K562 (cell line): ENCODE data around the gene CPNE6. TPM values are rescaled to one million over a fixed set of nuclear protein-coding genes. Genes with fewer than 3 reads are reported as not detected.

Experiments
- ATAC-seq: fragments of 200-7000 bp; cut with Tn5 transposase; 3 replicates; pipeline ENCODE4 v1.9.1; 2020; ENCODE audit warnings: moderate library complexity
- BruUV-seq: library from RNA; stranded (reverse); fragments of 400-500 nt; replicated peaks from 2 replicates; lab custom pipeline; 2021; lab: Mats Ljungman, UMichigan
- CTCF ChIA-PET: fragments of 300-600 bp; formaldehyde crosslinking; extraction: SDS; loops from one replicate; lab custom pipeline; 2021; ENCODE audit warnings: low intra/inter-chr PET ratio; lab: Yijun Ruan, JAX
- POLR2A ChIA-PET: fragments of 300-600, 350-650 bp; sonication (Branson Sonifier 250); formaldehyde crosslinking; extraction: SDS; loops from one replicate; lab custom pipeline; 2021; ENCODE audit warnings: antibody characterized with exemption, inconsistent platforms; lab: Yijun Ruan, JAX
- DNase-seq, 4 experiments: peaks; one replicate each; pipeline versions ENCODE4 v3.0.0 to v3.0.0-alpha.2; 2011 to 2018; ENCODE audit warnings: low spot score in 3 of 4, mixed read lengths in 3 of 4; ENCODE audit errors: extremely low read depth in 1 of 4
- FAIRE-seq: peaks from 2 replicates; lab custom pipeline; 2011; peaks lifted over from hg19 to GRCh38; lab: Jason Lieb, UNC
- H2AFZ ChIP-seq: 2 replicates; pipeline ENCODE4 v1.6.0; 2011; ENCODE audit warnings: low read depth, low read length, control low read depth, inconsistent platforms
- H3K27ac ChIP-seq: fragments of 200-600 bp; 3 replicates; pipeline ENCODE4 v1.8.0; 2011; ENCODE audit warnings: low read depth, mild to moderate bottlenecking, control low read depth, inconsistent platforms, low read length, moderate library complexity, mixed read lengths; ENCODE audit errors: extremely low read depth
- H3K27me3 ChIP-seq, 2 experiments: fragments of 300-600 bp in 1 of 2; 2 replicates in 1 of 2; 3 replicates in 1 of 2; pipeline versions ENCODE4 v1.6.0 to v1.8.0; 2011; ENCODE audit warnings: inconsistent platforms in 2 of 2, low read length in 2 of 2, mild to moderate bottlenecking in 1 of 2, mixed read lengths in 1 of 2, moderate library complexity in 1 of 2; ENCODE audit not compliant: control insufficient read depth in 2 of 2, insufficient read depth in 2 of 2
- H3K36me3 ChIP-seq: fragments of 300-600 bp; 3 replicates; pipeline ENCODE4 v1.8.0; 2011; ENCODE audit warnings: mild to moderate bottlenecking, low read length, inconsistent platforms; ENCODE audit not compliant: control insufficient read depth, insufficient read depth
- H3K4me1 ChIP-seq, 2 experiments: fragments of 200-600 bp in 1 of 2; replicated peaks in 1 of 2; 2 replicates in 1 of 2; 3 replicates in 1 of 2; pipeline versions ENCODE4 v1.5.1 to v1.8.0; 2011; ENCODE audit warnings: inconsistent platforms in 2 of 2, low read length in 2 of 2, mild to moderate bottlenecking in 1 of 2, mixed read lengths in 1 of 2, moderate library complexity in 1 of 2; ENCODE audit not compliant: control insufficient read depth in 2 of 2, insufficient read depth in 2 of 2
- H3K4me2 ChIP-seq: 2 replicates; pipeline ENCODE4 v1.6.1; 2011; ENCODE audit warnings: low read length, control low read depth, inconsistent platforms, mixed read lengths; ENCODE audit not compliant: insufficient read depth
- H3K4me3 ChIP-seq: fragments of 200-600 bp; sonication (generic), shearing (Covaris generic); 2 replicates; pipeline ENCODE4 v1.5.1; 2016; ENCODE audit warnings: control low read depth, inconsistent platforms
- H3K79me2 ChIP-seq: fragments of 200-600 bp; 3 replicates; pipeline ENCODE4 v1.8.0; 2011; ENCODE audit warnings: low read length, inconsistent platforms; ENCODE audit not compliant: control insufficient read depth, insufficient read depth
- H3K9ac ChIP-seq, 2 experiments: 2 replicates each; pipeline versions ENCODE4 v1.6.0 to v1.6.1; 2011; ENCODE audit warnings: low read depth in 2 of 2, low read length in 2 of 2, control low read depth in 1 of 2, inconsistent platforms in 1 of 2, mild to moderate bottlenecking in 1 of 2, mixed read lengths in 1 of 2; ENCODE audit not compliant: insufficient read depth in 1 of 2
- H3K9me1 ChIP-seq: one replicate; pipeline ENCODE4 v1.6.0; 2011; ENCODE audit warnings: inconsistent platforms, mild to moderate bottlenecking, low read length, moderate library complexity; ENCODE audit not compliant: control insufficient read depth, insufficient read depth
- H3K9me3 ChIP-seq: replicated peaks from 2 replicates; pipeline ENCODE4 v1.5.1; 2011; ENCODE audit warnings: low read depth, low read length, inconsistent platforms; ENCODE audit not compliant: control insufficient read depth, insufficient read depth
- H4K20me1 ChIP-seq: replicated peaks from 2 replicates; pipeline ENCODE4 v1.6.1; 2011; ENCODE audit warnings: low read length, inconsistent platforms, mixed read lengths; ENCODE audit not compliant: control insufficient read depth, insufficient read depth
- CREB5 ChIP-seq: fragments of 250-450 bp; sonication (Bioruptor Pico); IDR thresholded peaks from 2 replicates; pipeline ENCODE4 v1.5.0; 2020; ENCODE audit warnings: mild to moderate bottlenecking
- PHF21A ChIP-seq: fragments of 450-650 bp; IDR thresholded peaks from 2 replicates; pipeline ENCODE4 v1.6.1; 2017; ENCODE audit warnings: low read depth, borderline replicate concordance
- WGBS: fragments of 100-300 bp; shearing (Covaris generic); methylation state at CpG from one replicate; pipeline ENCODE4 v1.1.6; 2016; ENCODE audit warnings: low coverage, mixed read lengths; ENCODE audit not compliant: insufficient coverage; ENCODE audit errors: missing lambda C conversion rate; 5-methylcytosine and 5-hydroxymethylcytosine counted together
- in situ Hi-C: fragments of 300-500 bp; cut with MboI; formaldehyde crosslinking; loops from 4 replicates; pipeline ENCODE4 v1.15.0; 2018; ENCODE audit warnings: inconsistent platforms, mixed read lengths
- intact Hi-C: fragments of 100-400 bp; cut with micrococcal nuclease; formaldehyde crosslinking; loops from 2 replicates; pipeline ENCODE4 v1.14.2; 2022
- polyA plus RNA-seq, 8 experiments: library from polyadenylated mRNA; depleted of rRNA in 4 of 8; stranded (reverse) in 5 of 8; unstranded in 3 of 8; fragments of >200 nt; fragmentation: Nextera tagmentation in 2 of 8; fragmentation: Illumina TruSeq in 1 of 8; extraction: Ambion mirVana in 2 of 8; extraction: Trizol in 1 of 8; gene quantifications; 2 replicates each; pipeline versions ENCODE4 v1.2.1 to v1.2.3, GENCODE V29; 2011 to 2014; ENCODE audit warnings: inconsistent platforms in 1 of 8, missing spikeins in 1 of 8
- total RNA-seq, 7 experiments: library from RNA; depleted of rRNA in 6 of 7; stranded (reverse); fragments of >200 nt in 6 of 7; fragmentation: Illumina TruSeq in 2 of 7; extraction: Trizol in 2 of 7; gene quantifications; 2 replicates each; pipeline versions ENCODE4 v1.2.1 to v1.2.3, GENCODE V29; 2011 to 2021; ENCODE audit warnings: low replicate concordance in 1 of 7
- TF ChIP-seq, protein P1 (sequence below), 2 experiments: fragments of 450-650 bp; formaldehyde crosslinking in 1 of 2; IDR thresholded peaks; 2 replicates each; pipeline versions ENCODE4 v1.4.0 to v1.6.1; 2014 to 2020; ENCODE audit warnings: mild to moderate bottlenecking in 2 of 2, borderline replicate concordance in 1 of 2, low read depth in 1 of 2
- TF ChIP-seq, protein P2 (sequence below): sonication (generic); formaldehyde crosslinking; IDR thresholded peaks from 2 replicates; pipeline ENCODE4 v1.8.0; 2022; ENCODE audit warnings: mild to moderate bottlenecking, missing genetic modification reagents
- TF ChIP-seq, protein P3 (sequence below), 2 experiments: IDR thresholded peaks; 2 replicates each; pipeline ENCODE4 v1.6.1; 2012; ENCODE audit warnings: improper control_type of control experiment in 2 of 2, low read depth in 2 of 2, low read length in 2 of 2, borderline replicate concordance in 1 of 2

Gene CPNE6
- total and polyA plus RNA-seq, 9 of the 15 experiments (the other 6 are each of a cell fraction or from before 2014, with no cell fraction given) = not detected

GRCh38 chr14:24110060-24110459 is 38.7 kb downstream of the CPNE6 start (continued):
- TF ChIP-seq, protein P1, sequence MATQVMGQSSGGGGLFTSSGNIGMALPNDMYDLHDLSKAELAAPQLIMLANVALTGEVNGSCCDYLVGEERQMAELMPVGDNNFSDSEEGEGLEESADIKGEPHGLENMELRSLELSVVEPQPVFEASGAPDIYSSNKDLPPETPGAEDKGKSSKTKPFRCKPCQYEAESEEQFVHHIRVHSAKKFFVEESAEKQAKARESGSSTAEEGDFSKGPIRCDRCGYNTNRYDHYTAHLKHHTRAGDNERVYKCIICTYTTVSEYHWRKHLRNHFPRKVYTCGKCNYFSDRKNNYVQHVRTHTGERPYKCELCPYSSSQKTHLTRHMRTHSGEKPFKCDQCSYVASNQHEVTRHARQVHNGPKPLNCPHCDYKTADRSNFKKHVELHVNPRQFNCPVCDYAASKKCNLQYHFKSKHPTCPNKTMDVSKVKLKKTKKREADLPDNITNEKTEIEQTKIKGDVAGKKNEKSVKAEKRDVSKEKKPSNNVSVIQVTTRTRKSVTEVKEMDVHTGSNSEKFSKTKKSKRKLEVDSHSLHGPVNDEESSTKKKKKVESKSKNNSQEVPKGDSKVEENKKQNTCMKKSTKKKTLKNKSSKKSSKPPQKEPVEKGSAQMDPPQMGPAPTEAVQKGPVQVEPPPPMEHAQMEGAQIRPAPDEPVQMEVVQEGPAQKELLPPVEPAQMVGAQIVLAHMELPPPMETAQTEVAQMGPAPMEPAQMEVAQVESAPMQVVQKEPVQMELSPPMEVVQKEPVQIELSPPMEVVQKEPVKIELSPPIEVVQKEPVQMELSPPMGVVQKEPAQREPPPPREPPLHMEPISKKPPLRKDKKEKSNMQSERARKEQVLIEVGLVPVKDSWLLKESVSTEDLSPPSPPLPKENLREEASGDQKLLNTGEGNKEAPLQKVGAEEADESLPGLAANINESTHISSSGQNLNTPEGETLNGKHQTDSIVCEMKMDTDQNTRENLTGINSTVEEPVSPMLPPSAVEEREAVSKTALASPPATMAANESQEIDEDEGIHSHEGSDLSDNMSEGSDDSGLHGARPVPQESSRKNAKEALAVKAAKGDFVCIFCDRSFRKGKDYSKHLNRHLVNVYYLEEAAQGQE (IDR thresholded peaks at IDR 0.05; ENCODE audit: borderline replicate concordance) = no peak
- TF ChIP-seq, protein P1 (CRISPR knock-in tag; IDR thresholded peaks at IDR 0.05; ENCODE audit: low read depth) = no peak

DNA sequence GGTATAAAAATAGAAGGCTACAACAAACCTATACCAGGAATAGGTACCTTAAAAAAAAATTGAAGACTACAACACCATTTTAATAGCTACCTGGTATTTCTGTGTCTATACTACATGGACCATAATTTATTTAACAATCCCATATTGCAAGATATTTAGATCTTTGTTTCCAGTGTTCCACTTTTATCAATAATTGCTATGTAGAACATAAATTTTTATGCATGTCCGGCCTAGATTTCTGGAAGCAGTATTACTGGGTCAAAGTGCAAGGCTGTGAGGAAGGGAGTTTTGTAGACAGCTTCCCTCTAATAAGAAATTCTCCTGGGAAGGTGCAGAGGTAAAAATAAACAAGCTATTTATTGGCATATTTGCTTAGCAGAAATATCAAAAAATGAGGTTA is 39.2 kb downstream of the CPNE6 start:
- Histone ChIP-seq H3K79me2 (peaks cover 5% of the 10 kb centered on the region), H4K20me1 (no peaks in the 10 kb centered on the region), H3K36me3 (no peaks in the 10 kb centered on the region), H3K4me1 (peaks cover 0 to 11% of the 10 kb centered on the region in 2 experiments; a peak in 4 of 5 replicates), H3K9me1 (no peaks in the 10 kb centered on the region), H3K9ac (no peak overlapping the region), H3K4me3 (no peak overlapping the region), H3K27me3 (no peaks in the 10 kb centered on the region), H3K4me2 (no peak overlapping the region), H3K9me3 (no peaks in the 10 kb centered on the region), H2AFZ (no peak overlapping the region), H3K27ac (no peak overlapping the region)
- intact Hi-C loops (no loop called here), in situ Hi-C loops (no loop called here)
- FAIRE-seq = no peak
- BruUV-seq = no TSS peak
- DNase-seq = no peak
- CTCF ChIA-PET = no interaction called here
- POLR2A ChIA-PET = interaction anchor here (1.3 kb wide), 2 partner anchors 15 to 42 kb away, joined by 3 to 4 read pairs; no protein-coding TSS in a partner anchor
- WGBS = 64% methylated on average over 1 of the region's 1 CpG
- ATAC-seq = no peak
- TF ChIP-seq CREB5 (CRISPR knock-in tag) (no peak), PHF21A (no peak)
- TF ChIP-seq, protein P2, sequence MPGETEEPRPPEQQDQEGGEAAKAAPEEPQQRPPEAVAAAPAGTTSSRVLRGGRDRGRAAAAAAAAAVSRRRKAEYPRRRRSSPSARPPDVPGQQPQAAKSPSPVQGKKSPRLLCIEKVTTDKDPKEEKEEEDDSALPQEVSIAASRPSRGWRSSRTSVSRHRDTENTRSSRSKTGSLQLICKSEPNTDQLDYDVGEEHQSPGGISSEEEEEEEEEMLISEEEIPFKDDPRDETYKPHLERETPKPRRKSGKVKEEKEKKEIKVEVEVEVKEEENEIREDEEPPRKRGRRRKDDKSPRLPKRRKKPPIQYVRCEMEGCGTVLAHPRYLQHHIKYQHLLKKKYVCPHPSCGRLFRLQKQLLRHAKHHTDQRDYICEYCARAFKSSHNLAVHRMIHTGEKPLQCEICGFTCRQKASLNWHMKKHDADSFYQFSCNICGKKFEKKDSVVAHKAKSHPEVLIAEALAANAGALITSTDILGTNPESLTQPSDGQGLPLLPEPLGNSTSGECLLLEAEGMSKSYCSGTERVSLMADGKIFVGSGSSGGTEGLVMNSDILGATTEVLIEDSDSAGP = no peak
- TF ChIP-seq, protein P3, sequence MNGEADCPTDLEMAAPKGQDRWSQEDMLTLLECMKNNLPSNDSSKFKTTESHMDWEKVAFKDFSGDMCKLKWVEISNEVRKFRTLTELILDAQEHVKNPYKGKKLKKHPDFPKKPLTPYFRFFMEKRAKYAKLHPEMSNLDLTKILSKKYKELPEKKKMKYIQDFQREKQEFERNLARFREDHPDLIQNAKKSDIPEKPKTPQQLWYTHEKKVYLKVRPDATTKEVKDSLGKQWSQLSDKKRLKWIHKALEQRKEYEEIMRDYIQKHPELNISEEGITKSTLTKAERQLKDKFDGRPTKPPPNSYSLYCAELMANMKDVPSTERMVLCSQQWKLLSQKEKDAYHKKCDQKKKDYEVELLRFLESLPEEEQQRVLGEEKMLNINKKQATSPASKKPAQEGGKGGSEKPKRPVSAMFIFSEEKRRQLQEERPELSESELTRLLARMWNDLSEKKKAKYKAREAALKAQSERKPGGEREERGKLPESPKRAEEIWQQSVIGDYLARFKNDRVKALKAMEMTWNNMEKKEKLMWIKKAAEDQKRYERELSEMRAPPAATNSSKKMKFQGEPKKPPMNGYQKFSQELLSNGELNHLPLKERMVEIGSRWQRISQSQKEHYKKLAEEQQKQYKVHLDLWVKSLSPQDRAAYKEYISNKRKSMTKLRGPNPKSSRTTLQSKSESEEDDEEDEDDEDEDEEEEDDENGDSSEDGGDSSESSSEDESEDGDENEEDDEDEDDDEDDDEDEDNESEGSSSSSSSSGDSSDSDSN (IDR thresholded peaks at IDR 0.05; ENCODE audit: borderline replicate concordance in 1 of 2, low read depth in 2 of 2, low read length in 2 of 2) = no peak
